Urinary bladder (tissue), 4 donors: Measurements from ENCODE around the gene CFH. TPM values are rescaled to one million over a fixed set of nuclear protein-coding genes. Genes with fewer than 3 reads are reported as not detected.

Source experiments
- DNase-seq: peaks from one replicate; pipeline ENCODE4 v3.0.0-alpha.2; 2015; ENCODE audit errors: extremely low spot score
- H3K27ac ChIP-seq: one replicate; pipeline ENCODE4 v1.5.1; 2013; ENCODE audit warnings: low read depth, mild to moderate bottlenecking, moderate library complexity
- H3K36me3 ChIP-seq: one replicate; pipeline ENCODE4 v1.6.1; 2013; ENCODE audit warnings: mild to moderate bottlenecking, moderate library complexity; ENCODE audit not compliant: insufficient read depth
- H3K4me1 ChIP-seq: one replicate; pipeline ENCODE4 v1.6.1; 2013; ENCODE audit warnings: mild to moderate bottlenecking, moderate library complexity; ENCODE audit not compliant: insufficient read depth
- H3K4me3 ChIP-seq: one replicate; pipeline ENCODE4 v1.5.1; 2013; ENCODE audit warnings: low read depth, low read length
- WGBS: extraction: QIAGEN DNeasy Blood & Tissue Kit; methylation state at CpG from one replicate; pipeline ENCODE4 v1.1.7; 2013; 5-methylcytosine and 5-hydroxymethylcytosine counted together
- polyA plus RNA-seq: library from polyadenylated mRNA; stranded (reverse); fragments of 200-250 nt; gene quantifications from one replicate; pipeline ENCODE4 v1.2.3, GENCODE V29; 2013
- total RNA-seq: library from RNA; depleted of rRNA; stranded (reverse); fragments of >200 nt; gene quantifications from one replicate; pipeline ENCODE4 v1.2.3, GENCODE V29; 2014
- donor health status: healthy with polysubstance abuse.
- donor health status: healthy.

CFH gene
- total and polyA plus RNA-seq, 2 donors = 299 to 411 TPM

DNA sequence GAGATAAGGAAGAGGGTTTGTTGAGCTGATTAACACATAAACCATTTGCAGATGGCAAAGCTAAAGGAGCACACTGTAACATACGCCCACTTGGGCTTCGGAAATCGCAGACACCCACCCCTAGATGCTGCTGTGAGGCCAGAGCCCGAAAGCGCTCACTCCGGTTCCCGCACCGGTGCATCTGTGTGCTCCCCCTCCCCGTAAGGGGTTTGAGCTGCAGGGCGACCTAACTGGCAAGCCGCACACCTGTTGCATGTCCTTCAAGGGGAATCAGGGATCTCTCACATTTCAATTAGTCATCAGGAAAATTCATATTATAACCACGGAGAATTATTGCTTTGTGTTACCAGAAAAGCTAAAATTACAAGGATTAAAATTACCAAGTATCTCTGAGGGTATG, 1.4 kb upstream of the CFH start:
- Histone ChIP-seq H3K4me3 (no peak overlapping the region), H3K36me3 (no peaks in the 10 kb centered on the region), H3K27ac (no peak overlapping the region), H3K4me1 (no peaks in the 10 kb centered on the region)
- no peak for DNase-seq
- WGBS = 86% methylated on average over 12 of the region's 12 CpGs

DNA sequence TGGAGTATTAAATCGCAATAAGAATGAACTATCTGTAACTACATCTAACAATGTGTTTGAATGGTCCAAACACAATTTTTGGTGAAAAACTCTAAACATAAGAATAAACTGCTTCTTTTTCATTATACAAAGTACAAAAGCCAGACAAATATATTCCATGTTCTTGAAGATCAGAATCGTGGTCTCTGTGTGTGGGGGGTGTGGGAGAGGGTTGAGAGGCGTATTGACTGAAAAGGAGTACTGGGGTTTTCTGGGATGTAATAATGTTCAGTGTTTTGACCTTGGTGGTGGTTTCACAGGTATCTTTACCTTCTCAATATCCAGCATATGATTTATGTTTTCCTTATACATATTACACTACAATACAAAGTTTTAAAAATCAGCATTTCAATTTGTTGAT, 764 bp upstream of the CFH start:
- no peak overlapping the region for H3K4me3 ChIP-seq
- no peaks in the 10 kb centered on the region for H3K36me3 ChIP-seq
- 78% methylated on average over 3 of the region's 3 CpGs for WGBS
- H3K4me1 ChIP-seq = no peaks in the 10 kb centered on the region
- DNase-seq = no peak
- H3K27ac ChIP-seq = no peak overlapping the region

DNA sequence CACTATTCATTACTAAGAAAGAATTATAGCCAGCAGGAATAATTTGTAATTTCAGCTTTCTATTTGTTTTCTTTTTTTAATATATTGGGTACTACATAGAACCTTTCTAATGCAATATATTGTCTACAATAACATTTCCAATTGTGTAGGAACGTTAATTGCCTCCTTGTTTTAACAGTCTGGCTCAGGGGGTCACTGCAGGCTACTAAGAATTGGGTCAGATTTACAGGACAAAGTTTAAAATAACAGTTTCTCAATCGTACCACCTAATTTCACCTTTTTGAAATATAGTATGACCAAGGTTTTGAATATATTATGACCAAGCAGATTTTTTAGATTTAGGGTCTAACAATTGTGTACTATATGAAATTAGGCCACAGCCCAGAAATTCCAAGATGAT, 2.4 kb downstream of the CFH start:
- Histone ChIP-seq H3K27ac (no peak overlapping the region), H3K4me1 (no peaks in the 10 kb centered on the region), H3K36me3 (no peaks in the 10 kb centered on the region), H3K4me3 (peak overlapping the region; percentile 14)
- WGBS = 53% methylated on average over 2 of the region's 2 CpGs
- DNase-seq = no peak

DNA sequence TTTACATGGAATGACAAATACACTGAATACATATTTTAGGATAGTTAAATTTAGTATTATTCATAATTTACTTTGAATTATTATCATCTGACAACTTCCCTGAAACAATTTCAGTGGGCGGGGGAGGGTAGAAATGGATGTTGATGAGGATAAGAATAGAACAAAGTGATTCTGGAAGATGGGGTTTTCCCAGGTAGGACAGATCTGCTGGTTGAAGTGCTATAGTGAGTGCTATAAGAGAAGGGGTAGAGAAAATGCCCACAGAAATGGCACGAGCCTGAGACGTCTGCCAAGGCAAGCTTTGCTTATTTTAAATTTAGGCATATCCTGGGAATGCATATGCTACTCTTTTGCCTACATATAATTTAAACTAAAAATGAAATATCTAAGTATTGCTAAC, 3.2 kb downstream of the CFH start:
- 95% methylated on average over 3 of the region's 3 CpGs for WGBS
- H3K4me3 ChIP-seq = no peak overlapping the region
- H3K27ac ChIP-seq = peak overlapping the region; percentile 10
- no peaks in the 10 kb centered on the region for H3K4me1 ChIP-seq
- H3K36me3 ChIP-seq = no peaks in the 10 kb centered on the region
- DNase-seq = no peak

DNA sequence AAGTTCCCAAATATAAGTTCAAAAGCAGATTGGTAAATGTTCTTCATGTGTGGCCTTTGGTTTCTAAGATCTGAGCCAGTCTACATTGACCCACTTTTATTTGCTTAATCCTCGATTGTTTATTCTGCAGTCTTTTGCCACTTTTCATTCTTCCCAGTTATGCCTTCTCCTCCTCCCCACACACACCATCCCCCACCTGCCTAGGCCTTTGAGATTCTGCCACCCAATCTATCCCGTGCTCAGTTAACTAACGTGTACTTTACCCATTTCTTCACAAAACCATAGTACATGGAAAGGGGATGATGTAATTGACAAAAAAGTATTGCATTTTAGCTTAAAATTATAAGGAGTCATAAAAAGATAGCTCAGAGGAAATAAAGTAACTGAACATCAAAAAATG, 3.7 kb downstream of the CFH start:
- Histone ChIP-seq H3K27ac (no peak overlapping the region), H3K36me3 (no peaks in the 10 kb centered on the region), H3K4me3 (no peak overlapping the region), H3K4me1 (no peaks in the 10 kb centered on the region)
- 86% methylated on average over 3 of the region's 3 CpGs for WGBS
- DNase-seq = no peak

DNA sequence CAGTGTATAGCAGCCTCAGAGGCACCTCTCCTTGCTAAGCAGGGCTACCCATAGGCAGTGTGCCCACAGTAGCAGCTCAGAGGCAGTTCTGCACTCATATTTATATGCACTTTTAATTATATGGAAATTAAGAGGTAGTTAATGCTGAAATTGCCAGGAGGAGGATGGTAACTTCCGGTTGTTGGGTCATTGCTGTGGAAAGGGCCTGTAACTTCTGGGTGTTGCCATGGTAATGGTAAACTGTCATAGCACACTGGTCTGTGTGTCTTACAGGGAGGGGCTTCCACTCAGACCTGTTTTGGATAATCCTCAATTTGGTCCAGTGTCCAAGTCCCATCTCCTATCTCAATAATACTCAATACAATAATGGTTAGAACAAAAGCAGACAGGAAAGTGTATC, 7.6 kb downstream of the CFH start:
- Histone ChIP-seq H3K4me1 (no peaks in the 10 kb centered on the region), H3K27ac (no peak overlapping the region), H3K36me3 (no peaks in the 10 kb centered on the region), H3K4me3 (no peak overlapping the region)
- DNase-seq = no peak
- 85% methylated on average over 1 of the region's 1 CpG for WGBS

DNA sequence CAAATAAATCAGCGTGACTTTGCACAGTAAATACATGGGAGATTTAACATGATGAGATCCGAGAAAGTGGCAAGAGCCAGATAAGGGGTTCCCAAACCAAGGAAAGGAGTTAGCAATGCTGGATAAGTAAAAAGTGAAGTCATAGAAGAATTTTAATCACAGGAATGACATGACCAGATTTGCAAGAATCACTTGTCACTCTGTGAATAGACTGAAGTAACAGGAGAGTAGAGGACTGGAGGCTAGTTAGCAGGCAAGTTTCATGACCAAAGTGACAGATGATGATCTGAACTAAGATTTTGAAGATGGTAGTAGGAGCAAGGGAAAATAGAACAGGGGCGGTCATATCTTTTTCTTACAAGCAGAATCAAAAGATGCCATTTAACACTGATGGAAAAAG, 8.4 kb downstream of the CFH start:
- H3K36me3 ChIP-seq = no peaks in the 10 kb centered on the region
- 63% methylated on average over 3 of the region's 3 CpGs for WGBS
- H3K27ac ChIP-seq = no peak overlapping the region
- no peak for DNase-seq
- no peaks in the 10 kb centered on the region for H3K4me1 ChIP-seq
- no peak overlapping the region for H3K4me3 ChIP-seq

DNA sequence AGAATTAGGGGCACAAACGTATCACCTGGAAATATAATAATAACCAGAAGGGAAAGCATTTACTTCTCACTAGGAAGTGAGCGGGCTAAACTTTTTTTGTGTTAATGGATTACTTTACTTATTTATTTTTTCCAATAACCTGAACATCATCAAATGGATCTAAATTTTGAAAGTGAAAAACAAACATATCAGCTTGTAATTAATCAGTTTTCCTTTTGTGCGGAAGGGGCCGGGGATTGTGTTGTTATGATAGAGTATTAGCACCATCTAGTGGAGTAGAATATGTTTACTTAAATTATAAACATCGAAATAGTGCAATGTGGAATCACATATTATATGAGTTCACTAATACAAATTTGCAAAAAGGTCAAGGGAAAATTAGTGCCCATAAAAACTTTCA, 9.0 kb downstream of the CFH start:
- H3K36me3 ChIP-seq = no peaks in the 10 kb centered on the region
- H3K27ac ChIP-seq = no peak overlapping the region
- no peak overlapping the region for H3K4me3 ChIP-seq
- no peaks in the 10 kb centered on the region for H3K4me1 ChIP-seq
- DNase-seq = peak; percentile 13
- WGBS = 17% methylated on average over 5 of the region's 5 CpGs

DNA sequence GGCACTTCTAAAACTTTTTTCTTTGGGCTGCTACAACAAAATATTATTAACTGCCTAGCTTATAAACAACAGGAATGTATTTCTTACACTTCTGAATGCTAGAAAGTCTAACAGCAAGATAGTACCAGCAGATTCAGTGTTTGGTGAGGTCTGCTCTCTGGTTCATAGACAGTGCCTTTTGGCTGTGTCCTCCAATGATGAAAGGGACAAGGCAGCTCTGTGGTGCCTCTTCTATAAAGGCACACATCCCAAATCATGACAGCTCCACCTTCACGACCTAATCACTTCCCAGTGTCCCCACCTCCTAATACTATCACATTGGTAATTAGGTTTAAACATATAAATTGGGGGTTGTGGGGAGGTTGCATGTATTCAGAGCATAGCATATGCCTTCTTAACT, 9.5 kb downstream of the CFH start:
- H3K4me3 ChIP-seq = no peak overlapping the region
- WGBS = 4% methylated on average over 1 of the region's 1 CpG

DNA sequence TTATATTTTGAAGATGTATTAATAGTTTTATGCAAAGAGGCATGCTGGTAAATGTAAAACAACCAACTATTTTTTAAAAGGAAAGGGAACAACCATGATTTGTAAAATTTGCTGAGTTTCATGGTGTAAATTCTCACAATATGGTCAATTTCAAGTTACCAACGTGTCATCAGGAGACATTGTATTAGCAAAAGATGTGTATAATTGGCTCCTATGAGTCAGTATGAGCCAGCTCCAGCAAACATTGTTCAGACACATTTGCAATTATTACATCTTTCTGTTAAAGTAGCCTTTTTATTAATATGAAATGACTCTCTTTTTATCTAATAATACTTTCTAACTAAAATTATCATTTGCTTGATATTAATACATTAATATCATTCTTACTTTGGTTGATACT, 15.3 kb downstream of the CFH start:
- H3K27ac ChIP-seq = no peak overlapping the region
- WGBS = 86% methylated on average over 1 of the region's 1 CpG
- no peak for DNase-seq
- peaks cover 2% of the 10 kb centered on the region for H3K36me3 ChIP-seq
- H3K4me3 ChIP-seq = no peak overlapping the region
- H3K4me1 ChIP-seq = no peaks in the 10 kb centered on the region

More for the DNA sequence above, 9.5 kb downstream of the CFH start:
- Histone ChIP-seq H3K27ac (no peak overlapping the region), H3K4me1 (no peaks in the 10 kb centered on the region), H3K36me3 (no peaks in the 10 kb centered on the region)
- DNase-seq = no peak

DNA sequence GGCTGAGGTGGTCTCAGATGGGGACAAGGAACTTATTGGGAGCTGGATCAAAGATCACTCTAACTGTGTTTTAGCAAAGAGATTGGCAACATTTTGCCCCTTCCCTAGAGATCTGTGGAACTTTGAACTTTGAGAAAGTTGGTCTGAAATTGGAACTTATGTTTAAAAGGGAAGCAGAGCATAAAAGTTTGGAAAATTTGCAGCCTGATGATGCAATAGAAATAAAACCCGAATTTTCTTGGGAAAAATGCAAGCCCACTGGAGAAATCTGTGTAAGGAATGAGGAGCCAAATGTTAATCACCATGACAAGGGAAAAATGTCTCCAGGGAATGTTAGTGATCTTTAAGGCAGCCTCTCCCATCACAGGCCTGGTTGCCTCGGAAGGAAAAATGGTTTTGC, 17.2 kb downstream of the CFH start:
- H3K27ac ChIP-seq = no peak overlapping the region
- no peak overlapping the region for H3K4me3 ChIP-seq
- H3K36me3 ChIP-seq = peaks cover 2% of the 10 kb centered on the region
- no peaks in the 10 kb centered on the region for H3K4me1 ChIP-seq
- WGBS = 84% methylated on average over 2 of the region's 2 CpGs
- DNase-seq = no peak

DNA sequence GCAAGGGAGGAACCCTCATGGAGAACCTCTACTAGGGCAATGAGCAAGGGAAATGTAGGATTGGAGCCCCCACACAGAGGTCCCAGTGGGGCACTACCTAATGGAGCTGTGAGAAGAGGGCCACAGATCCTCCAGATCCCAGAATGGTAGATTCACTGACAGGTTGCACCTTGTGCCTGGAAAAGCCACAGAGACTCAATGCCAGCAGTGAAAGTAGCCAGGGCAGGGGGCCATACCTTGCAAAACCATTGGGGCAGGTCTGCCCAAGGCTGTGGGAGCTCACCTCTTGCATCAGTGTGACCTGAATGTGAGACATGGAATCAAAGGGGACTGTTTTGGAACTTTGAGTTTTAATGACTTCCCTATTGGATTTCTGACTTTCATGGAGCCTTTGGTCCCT, 17.9 kb downstream of the CFH start:
- H3K4me1 ChIP-seq = no peaks in the 10 kb centered on the region
- peaks cover 2% of the 10 kb centered on the region for H3K36me3 ChIP-seq
- H3K4me3 ChIP-seq = no peak overlapping the region
- DNase-seq = no peak
- no peak overlapping the region for H3K27ac ChIP-seq

DNA sequence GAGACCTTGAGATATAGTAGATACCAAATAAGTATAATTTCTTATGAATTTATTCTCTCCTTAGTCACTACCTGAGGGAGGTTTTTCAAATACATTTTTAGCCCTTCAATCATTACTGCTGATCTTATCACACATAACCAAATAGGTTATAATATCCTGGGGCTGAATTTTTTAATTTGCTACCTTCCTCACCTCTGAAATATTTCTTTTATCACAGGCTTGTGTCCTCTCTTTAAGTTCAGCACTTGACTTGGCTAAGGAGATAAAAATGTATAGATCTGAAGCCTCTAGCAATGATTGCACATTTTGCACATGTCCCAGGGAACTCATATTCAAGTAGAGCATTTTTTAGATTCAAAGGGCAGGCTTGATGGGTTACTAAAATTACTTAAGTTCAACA, 23.1 kb downstream of the CFH start:
- Histone ChIP-seq H3K4me1 (no peaks in the 10 kb centered on the region), H3K36me3 (peaks cover 5% of the 10 kb centered on the region), H3K27ac (no peak overlapping the region), H3K4me3 (no peak overlapping the region)
- DNase-seq = no peak

DNA sequence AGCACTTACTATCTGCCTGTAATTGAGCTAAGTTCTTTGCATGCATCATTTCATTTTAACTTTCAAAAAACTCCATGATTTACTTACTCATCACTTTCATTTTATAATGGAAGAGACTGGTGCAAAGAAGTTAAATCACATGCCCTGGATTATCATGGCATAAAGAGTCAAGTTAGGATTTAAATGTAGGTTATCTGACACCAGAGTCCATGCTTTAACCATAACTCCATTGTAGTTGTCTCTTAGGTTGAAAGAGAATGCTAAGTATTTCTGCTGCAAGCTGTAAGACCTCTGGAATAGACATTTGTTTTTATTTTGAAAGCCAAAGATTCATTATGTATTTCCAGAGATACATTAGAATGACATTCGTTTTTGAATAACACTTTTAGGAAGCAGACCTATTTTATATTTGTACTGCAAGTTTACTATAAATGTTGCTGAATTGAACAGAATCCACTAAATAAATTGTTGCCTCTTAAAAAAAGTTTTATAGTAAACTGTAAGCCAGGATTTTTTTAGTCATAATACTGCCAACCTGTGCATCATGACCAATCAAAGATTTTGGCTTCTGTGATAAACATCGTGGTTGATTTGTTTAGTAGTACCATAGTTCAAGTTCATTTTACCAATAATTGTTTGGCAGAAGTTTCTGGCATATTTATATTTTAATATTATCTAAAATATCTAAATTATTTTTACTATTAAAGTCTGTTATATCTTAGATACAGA, 26.1 kb downstream of the CFH start:
- 37% methylated on average over 2 of the region's 2 CpGs for WGBS
- Histone ChIP-seq H3K4me1 (no peaks in the 10 kb centered on the region), H3K4me3 (no peak overlapping the region), H3K36me3 (peaks cover 5% of the 10 kb centered on the region), H3K27ac (no peak overlapping the region)
- DNase-seq = no peak

DNA sequence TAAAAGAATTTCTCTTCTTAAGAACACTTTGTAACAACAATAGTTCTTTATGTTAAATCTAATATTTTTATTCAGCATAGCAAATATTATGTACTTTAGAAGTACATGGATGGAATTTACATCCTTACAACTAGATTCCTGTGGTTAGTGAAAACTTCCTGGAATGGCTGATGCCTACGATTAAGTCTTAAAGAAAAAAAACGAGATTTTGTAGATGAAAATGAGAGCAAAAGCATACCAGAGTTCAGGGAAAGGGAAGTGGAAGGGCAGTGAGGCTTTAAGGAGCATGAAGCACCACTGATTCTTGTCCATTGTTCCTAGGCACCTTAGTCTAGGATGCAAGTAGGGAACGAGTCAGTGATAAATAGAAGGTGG, 26.7 kb downstream of the CFH start:
- no peaks in the 10 kb centered on the region for H3K4me1 ChIP-seq
- H3K36me3 ChIP-seq = peaks cover 5% of the 10 kb centered on the region
- H3K4me3 ChIP-seq = no peak overlapping the region
- H3K27ac ChIP-seq = no peak overlapping the region
- DNase-seq = no peak
- WGBS = 49% methylated on average over 3 of the region's 3 CpGs
